Measurements from ENCODE around the gene MYT1. TPM values are rescaled to one million over a fixed set of nuclear protein-coding genes. Genes with fewer than 3 reads are reported as not detected.
A peak's percentile ranks its signal among the peaks of the same experiment; 100 is the strongest.

Gene MYT1
- total and polyA plus RNA-seq, 2 experiments from 2014 or later, result 0.39 to 0.50 TPM

DNA sequence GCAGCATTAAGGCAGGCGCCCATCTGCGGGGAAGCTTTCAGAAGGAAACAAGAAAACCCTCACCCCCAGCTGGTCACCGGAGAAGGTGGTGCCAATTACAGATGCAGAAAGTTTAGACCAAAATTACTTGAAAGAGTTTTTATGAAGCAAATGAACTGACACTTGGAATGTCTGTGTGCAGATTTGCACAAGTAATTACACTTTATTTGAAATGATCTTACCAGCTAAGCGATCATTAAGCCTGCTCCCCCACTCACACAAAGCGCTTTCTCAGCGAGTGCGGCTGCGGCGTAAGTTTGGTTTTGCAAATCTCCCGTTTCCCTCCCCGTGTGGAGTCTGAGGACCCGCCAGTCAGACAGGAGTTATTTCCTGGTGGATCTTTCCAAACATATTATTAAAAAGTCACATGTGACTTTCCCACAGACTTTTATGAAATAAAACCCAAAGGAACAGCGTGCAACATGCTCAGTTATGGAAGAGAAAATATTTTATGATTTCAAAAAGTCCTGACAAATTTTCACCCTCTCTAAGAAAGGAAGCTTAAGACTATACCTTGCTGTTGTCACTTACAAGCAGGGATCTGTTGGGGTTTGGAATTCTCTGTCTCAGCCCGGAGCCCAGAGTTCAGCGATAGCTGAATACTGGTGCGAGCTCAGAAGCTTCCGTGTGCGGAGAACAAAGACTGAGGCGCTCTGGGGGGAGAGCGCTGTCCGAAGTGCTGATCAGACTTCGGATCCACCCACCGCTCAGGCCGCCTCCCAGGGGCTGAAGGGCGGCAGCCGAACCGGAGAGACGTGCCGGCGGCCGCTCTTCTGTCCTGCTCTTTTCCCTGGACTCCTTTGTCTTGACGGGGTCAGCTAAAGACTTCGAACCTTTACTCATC is 2.7 kb upstream of the MYT1 start:
- H3K4me1 ChIP-seq (ENCODE audit: low read depth), result no peaks in the 10 kb centered on the region
- no peaks in the 10 kb centered on the region for H3K36me3 ChIP-seq
- peak; percentile 66 to 89 for DNase-seq (ENCODE audit: low read depth in 1 of 2, low spot score in 1 of 2)
- TF ChIP-seq, protein P1, sequence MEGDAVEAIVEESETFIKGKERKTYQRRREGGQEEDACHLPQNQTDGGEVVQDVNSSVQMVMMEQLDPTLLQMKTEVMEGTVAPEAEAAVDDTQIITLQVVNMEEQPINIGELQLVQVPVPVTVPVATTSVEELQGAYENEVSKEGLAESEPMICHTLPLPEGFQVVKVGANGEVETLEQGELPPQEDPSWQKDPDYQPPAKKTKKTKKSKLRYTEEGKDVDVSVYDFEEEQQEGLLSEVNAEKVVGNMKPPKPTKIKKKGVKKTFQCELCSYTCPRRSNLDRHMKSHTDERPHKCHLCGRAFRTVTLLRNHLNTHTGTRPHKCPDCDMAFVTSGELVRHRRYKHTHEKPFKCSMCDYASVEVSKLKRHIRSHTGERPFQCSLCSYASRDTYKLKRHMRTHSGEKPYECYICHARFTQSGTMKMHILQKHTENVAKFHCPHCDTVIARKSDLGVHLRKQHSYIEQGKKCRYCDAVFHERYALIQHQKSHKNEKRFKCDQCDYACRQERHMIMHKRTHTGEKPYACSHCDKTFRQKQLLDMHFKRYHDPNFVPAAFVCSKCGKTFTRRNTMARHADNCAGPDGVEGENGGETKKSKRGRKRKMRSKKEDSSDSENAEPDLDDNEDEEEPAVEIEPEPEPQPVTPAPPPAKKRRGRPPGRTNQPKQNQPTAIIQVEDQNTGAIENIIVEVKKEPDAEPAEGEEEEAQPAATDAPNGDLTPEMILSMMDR (IDR thresholded peaks at IDR 0.05; ENCODE audit: low read depth, low read length), result no peak
- H3K9me3 ChIP-seq (ENCODE audit: low read depth), result no peaks in the 10 kb centered on the region
- peaks cover 58% of the 10 kb centered on the region for H3K27me3 ChIP-seq
- H3K4me3 ChIP-seq, result no peak overlapping the region
- no peak overlapping the region for H3K27ac ChIP-seq

DNA sequence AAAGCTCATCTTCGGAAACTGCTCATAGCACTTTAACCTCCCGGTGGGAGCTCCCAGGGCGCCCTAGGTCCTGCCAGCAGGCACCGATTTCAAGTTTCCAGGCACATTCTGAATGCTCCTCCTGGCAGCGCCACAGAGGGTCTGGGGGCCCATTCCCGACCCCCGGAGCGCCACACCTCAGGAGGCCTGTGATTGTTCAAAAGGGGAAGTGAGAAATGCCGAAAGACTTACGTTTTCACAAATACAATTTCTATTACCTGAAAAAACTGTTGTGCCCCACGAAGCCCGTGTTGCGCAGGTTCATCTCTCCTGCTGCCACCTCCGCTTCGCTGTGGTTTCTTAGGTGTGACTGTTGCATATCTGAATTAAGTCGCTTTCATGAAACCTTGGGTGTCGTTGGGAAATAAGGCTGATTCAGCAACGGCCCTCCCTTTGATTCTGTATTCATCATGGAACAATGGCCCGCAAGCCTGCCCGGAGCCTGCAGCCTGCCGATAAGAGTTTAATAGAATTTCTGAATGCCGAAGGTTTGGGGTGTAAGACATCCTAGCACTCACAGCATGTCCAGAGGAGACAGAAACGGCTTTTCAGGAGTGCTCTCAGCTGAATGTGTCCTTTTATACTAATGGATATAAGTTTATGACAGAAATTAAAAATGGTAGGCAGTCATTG is 1.9 kb upstream of the MYT1 start:
- Histone ChIP-seq H3K4me1 (ENCODE audit: low read depth) (no peaks in the 10 kb centered on the region), H3K4me3 (no peak overlapping the region), H3K36me3 (no peaks in the 10 kb centered on the region), H3K9me3 (ENCODE audit: low read depth) (no peaks in the 10 kb centered on the region), H3K27me3 (peaks cover 58% of the 10 kb centered on the region), H3K27ac (no peak overlapping the region)
- TF ChIP-seq, protein P1 (IDR thresholded peaks at IDR 0.05; ENCODE audit: low read depth, low read length), result no peak
- DNase-seq (ENCODE audit: low read depth in 1 of 2, low spot score in 1 of 2), result no peak

DNA sequence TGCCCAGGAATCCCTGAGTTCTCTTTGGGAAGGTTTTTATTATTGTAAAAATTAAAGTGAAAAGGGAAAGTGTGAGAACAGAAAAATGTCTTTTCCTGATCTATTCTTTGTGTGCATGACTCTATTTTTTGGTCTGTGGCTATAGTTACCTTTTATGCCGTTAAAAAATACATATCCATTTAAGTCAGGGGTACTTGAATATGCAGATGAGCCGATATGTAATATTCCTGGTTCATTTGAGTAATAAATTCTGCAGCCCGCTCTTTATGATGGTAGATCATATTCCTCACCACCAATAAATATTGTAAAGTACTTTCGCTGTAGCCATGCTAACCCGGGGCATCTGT is 503 bp upstream of the MYT1 start:
- Histone ChIP-seq H3K27me3 (peaks cover 58% of the 10 kb centered on the region), H3K4me1 (ENCODE audit: low read depth) (no peaks in the 10 kb centered on the region), H3K27ac (no peak overlapping the region), H3K4me3 (no peak overlapping the region), H3K9me3 (ENCODE audit: low read depth) (no peaks in the 10 kb centered on the region), H3K36me3 (no peaks in the 10 kb centered on the region)
- no peak for DNase-seq (ENCODE audit: low read depth in 1 of 2, low spot score in 1 of 2)
- TF ChIP-seq, protein P1 (IDR thresholded peaks at IDR 0.05; ENCODE audit: low read depth, low read length), result no peak

DNA sequence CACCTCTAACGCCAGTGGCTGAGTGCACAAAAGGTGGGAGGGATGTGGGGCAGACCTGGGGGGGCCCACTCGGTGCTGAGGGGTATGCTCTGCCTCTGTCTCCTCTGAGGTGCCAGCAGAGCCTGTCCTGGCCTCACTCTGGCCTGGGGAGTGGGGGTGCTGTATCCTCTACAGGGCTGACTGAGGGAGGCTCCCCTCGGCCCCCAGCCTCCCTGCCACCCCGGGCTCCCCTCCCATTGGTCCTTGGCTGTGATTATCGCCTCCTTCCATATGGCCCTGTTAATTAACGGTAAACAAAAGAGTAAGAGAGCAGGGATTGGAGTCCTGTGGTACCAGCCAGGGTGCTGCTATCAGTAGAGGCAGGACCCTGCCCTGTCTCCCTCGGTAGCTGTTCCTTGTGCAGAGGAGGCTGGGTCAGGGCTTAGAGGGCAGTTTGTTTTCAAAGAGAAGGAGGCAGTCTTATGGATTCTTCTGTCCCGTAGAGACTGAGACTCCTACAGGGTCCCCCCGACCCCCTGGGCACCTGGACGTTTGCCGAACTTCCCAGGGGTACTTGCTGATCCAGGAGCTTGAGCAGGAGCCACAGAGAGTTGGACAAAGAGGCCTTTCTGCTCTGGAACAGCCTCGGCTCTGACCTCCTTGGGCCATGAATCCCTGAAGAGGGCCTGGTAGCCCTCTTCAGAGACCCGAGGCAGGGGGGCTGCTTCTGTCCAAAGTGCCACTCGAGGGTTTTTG is 1.8 kb downstream of the MYT1 start:
- DNase-seq (ENCODE audit: low read depth in 1 of 2, low spot score in 1 of 2), result no peak
- H3K27ac ChIP-seq, result no peak overlapping the region
- no peak overlapping the region for H3K4me3 ChIP-seq
- H3K36me3 ChIP-seq, result no peaks in the 10 kb centered on the region
- H3K4me1 ChIP-seq (ENCODE audit: low read depth), result no peaks in the 10 kb centered on the region
- no peaks in the 10 kb centered on the region for H3K9me3 ChIP-seq (ENCODE audit: low read depth)
- TF ChIP-seq, protein P1 (IDR thresholded peaks at IDR 0.05; ENCODE audit: low read depth, low read length), result no peak
- H3K27me3 ChIP-seq, result peaks cover 44% of the 10 kb centered on the region

DNA sequence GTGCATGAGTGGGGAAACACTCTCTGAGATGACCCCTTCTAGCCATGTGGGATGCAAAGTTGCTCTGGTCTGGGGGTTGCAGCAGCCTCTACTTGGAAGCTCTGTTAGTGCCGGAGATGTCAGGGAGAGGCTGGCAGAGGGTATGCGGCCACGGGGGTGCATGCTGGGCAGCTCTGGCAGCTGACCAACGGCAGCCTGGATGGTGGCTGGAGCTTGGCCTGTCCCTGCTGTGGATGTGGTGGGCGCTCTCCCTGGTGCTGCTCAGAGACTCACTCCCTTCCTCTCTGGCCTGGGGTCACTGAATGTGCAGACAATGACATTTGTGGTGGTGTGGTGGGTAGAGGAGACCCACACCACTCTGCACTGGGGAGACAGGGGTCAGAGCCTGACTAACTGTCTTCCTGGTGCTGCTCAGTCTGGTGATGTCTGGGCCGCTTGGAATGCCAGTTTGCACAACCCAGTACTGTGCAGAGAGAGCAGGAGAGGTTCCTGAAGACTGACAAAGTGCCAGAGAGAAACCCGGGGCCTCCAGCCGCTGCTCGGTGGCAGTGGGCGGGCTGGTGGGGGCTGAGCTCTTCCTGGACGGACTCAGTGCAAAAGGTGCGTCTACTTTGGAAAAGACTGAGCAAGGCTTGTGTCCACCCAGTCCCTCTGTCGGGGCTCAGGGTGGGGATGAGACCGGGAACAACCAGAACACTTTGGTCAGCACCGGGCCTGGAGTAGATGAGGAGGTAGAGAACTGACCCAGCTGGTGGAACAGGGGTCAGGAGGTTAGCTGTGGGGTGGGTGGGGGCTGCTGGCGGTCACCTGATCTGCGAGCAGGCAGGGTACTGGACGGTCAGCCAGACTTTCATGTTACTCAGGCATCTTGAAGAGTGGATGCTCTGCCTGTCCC is 2.7 kb downstream of the MYT1 start:
- Histone ChIP-seq H3K27me3 (peaks cover 35% of the 10 kb centered on the region), H3K4me3 (no peak overlapping the region), H3K4me1 (ENCODE audit: low read depth) (no peaks in the 10 kb centered on the region), H3K9me3 (ENCODE audit: low read depth) (no peaks in the 10 kb centered on the region), H3K36me3 (no peaks in the 10 kb centered on the region), H3K27ac (no peak overlapping the region)
- DNase-seq (ENCODE audit: low read depth in 1 of 2, low spot score in 1 of 2), result peak in 1 of 2 donors; percentile 67
- TF ChIP-seq, protein P1 (IDR thresholded peaks at IDR 0.05; ENCODE audit: low read depth, low read length), result no peak
